Epithelial cell of esophagus (primary cell): Measurements from ENCODE around the gene KRT28.

ENCODE experiments used
- DNase-seq: peaks from one replicate; pipeline ENCODE4 v3.0.0; 2010; ENCODE audit warnings: low read depth
- H3K4me3 ChIP-seq: 2 replicates; pipeline ENCODE4 v1.5.1; 2011; ENCODE audit warnings: mild to moderate bottlenecking, low read length, control low read depth
- CTCF ChIP-seq: IDR thresholded peaks from 2 replicates; pipeline ENCODE4 v1.5.1; 2011; ENCODE audit warnings: low read depth, mild to moderate bottlenecking, low read length, control low read depth, inconsistent platforms; ENCODE audit not compliant: insufficient read depth; ENCODE audit errors: missing control alignments

The KRT28 gene

DNA sequence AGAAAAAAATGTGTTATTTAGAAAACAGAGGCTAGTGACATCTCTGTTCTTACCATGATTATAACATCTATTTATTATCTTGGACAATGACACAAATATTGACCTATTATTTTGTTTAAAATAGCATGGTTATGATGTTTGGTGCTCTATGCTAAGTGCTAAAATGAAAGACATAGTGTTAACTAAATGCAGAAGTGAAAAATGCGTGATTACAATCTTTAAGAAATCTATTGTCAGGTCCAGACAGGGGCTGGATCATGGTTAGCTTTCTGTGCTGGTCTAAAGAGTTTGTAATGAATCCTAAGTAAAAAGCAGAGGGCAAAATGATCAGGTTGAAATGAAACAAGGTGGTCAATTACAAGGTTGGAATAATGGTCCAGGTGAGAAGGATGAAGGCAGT lies 622 bp upstream of the KRT28 start:
- no peak overlapping the region for H3K4me3 ChIP-seq
- DNase-seq, result no peak
- TF ChIP-seq CTCF, result no peak

DNA sequence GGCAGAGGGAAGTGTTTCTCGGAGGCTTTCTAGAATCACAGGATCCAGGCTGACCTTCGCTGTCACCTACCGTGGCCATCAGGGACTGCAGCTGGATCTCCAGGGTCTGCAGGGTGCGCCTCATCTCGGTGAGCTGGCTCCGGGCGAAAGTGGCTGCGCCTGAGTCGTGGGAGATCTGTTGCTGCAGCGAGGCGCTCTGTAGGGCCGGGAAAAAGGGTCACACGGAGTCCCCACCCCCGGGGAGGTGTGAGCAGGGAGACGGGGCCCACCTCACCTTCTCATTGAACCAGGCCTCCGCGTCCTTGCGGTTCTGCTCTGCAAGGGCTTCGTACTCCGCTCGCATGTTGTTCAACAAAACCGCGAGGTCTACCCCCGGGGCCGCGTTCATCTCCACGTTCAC lies 2.9 kb downstream of the KRT28 start:
- no peak for TF ChIP-seq CTCF
- DNase-seq, result no peak
- H3K4me3 ChIP-seq, result no peak overlapping the region

GRCh38 chr17:40795019-40795667 lies 4.6 kb downstream of the KRT28 start:
- TF ChIP-seq CTCF, result no peak
- peak; percentile 59 for DNase-seq
- H3K4me3 ChIP-seq, result no peak overlapping the region

DNA sequence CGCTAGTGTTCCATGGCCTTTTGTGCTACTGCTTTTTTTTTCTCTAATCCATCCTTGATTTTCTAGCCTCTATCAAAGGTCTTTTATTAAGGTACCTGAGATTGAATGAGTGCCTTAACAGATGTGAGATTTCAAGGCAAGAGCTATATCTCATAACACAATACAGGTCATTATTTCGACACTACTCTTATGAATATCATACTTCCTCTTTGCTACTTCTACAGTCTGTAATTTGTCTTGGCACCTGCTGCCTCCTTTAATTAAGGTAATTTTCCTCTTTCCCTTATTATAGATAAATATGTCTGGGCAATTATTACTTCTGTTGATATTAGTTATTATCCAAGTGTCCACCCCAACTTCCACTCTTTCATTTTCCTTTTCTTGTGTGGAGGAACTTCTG lies 5.3 kb downstream of the KRT28 start:
- TF ChIP-seq CTCF, result no peak
- no peak for DNase-seq
- no peak overlapping the region for H3K4me3 ChIP-seq

- no peak overlapping the region for H3K4me3 ChIP-seq
- no peak for TF ChIP-seq CTCF
- DNase-seq, result no peak
Observed at GRCh38 chr17:40793832-40794231, 5.9 kb downstream of the KRT28 start.

DNA sequence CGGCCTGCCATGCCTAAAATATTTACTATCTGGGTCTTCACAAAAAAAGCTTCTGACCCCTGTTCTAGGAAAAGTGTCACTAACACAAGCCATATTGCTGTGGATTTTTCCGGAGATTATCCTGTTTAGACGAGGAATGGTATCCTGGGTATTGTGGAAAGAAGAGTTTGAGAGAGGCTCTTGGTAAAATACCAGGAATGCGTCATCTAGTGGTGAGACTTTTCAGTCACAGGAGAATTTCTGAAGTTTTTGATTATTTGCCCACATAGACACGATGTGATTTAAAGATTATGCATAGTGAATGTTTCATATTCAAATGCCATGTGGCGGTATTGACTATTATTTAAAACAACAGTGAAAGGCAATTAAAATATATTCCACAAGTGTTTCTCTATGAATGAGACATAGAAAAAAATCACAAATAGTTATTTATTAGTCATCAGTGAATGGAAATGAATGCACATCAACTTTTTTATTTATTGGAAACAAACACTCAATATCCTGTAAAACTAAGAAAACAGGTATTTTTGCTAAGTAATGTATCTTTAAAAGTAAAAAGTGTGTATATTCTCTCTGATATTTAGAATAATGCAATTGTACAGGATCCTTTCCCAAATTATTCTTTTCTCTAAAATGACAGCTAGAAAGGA lies 7.8 kb downstream of the KRT28 start:
- peak; percentile 53 for DNase-seq
- TF ChIP-seq CTCF, result peak; percentile 75
- no peak overlapping the region for H3K4me3 ChIP-seq

- no peak for DNase-seq
- no peak for TF ChIP-seq CTCF
- no peak overlapping the region for H3K4me3 ChIP-seq
Observed at GRCh38 chr17:40791111-40791510, 8.6 kb downstream of the KRT28 start.
